Measurements from ENCODE around the gene DIS3L2. TPM values are rescaled to one million over a fixed set of nuclear protein-coding genes. Genes with fewer than 3 reads are reported as not detected.

Gene DIS3L2
- total RNA-seq, 2 donors from 2014 or later = 39.5 to 42.4 TPM

DNA sequence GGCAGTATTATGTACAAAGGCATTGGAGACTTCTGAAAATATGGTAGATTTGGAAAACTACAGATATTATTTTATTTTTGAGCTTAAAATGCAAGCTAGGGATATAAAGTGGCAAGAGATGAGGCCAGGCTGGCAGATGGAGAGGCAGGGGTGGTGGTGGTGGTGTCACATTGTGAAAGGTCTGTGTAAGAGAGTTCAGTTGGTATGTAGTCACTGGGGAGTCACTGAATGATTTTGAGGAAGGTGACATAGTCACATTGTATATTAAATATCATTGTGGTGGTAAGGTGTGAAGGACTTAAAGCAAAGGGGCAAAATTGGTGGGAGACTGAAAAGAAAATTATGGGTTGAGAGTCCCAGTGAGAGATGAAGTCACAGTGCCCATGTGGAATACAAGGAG is 82.5 kb downstream of the DIS3L2 start:
- H3K4me1 Mint-ChIP-seq = peaks cover 4% of the 10 kb centered on the region
- no peaks in the 10 kb centered on the region for H3K4me1 ChIP-seq (ENCODE audit: control insufficient read depth, insufficient read depth, low read length)
- H3K27me3 ChIP-seq (ENCODE audit: control insufficient read depth, insufficient read depth, low read length, poor library complexity, severe bottlenecking) = no peaks in the 10 kb centered on the region
- no peak overlapping the region for H3K4me3 Mint-ChIP-seq
- H3K9me3 Mint-ChIP-seq = no peaks in the 10 kb centered on the region
- DNase-seq = no peak
- H3K27me3 Mint-ChIP-seq (ENCODE audit: insufficient read depth) = no peaks in the 10 kb centered on the region
- no peaks in the 10 kb centered on the region for H3K9me3 ChIP-seq (ENCODE audit: control insufficient read depth, low read length)
- no peak overlapping the region for H3K4me3 ChIP-seq (ENCODE audit: low read length)
- no peak overlapping the region for H3K9ac ChIP-seq (ENCODE audit: extremely low read depth, low read length, poor library complexity, severe bottlenecking)
- H3K27ac Mint-ChIP-seq = no peak overlapping the region
- H3K36me3 Mint-ChIP-seq (ENCODE audit: low read depth) = peaks cover 8% of the 10 kb centered on the region
- no peak overlapping the region for H3K27ac ChIP-seq (ENCODE audit: low read depth, low read length)
- no peaks in the 10 kb centered on the region for H3K36me3 ChIP-seq (ENCODE audit: control insufficient read depth, insufficient read depth, low read length)
- TF ChIP-seq, protein P1, sequence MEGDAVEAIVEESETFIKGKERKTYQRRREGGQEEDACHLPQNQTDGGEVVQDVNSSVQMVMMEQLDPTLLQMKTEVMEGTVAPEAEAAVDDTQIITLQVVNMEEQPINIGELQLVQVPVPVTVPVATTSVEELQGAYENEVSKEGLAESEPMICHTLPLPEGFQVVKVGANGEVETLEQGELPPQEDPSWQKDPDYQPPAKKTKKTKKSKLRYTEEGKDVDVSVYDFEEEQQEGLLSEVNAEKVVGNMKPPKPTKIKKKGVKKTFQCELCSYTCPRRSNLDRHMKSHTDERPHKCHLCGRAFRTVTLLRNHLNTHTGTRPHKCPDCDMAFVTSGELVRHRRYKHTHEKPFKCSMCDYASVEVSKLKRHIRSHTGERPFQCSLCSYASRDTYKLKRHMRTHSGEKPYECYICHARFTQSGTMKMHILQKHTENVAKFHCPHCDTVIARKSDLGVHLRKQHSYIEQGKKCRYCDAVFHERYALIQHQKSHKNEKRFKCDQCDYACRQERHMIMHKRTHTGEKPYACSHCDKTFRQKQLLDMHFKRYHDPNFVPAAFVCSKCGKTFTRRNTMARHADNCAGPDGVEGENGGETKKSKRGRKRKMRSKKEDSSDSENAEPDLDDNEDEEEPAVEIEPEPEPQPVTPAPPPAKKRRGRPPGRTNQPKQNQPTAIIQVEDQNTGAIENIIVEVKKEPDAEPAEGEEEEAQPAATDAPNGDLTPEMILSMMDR (conservative IDR thresholded peaks at IDR 0.05) = no peak

- Histone ChIP-seq H3K36me3 (ENCODE audit: control insufficient read depth, insufficient read depth, low read length) (no peaks in the 10 kb centered on the region), H3K4me3 (ENCODE audit: low read length) (no peak overlapping the region), H3K27me3 (ENCODE audit: control insufficient read depth, insufficient read depth, low read length, poor library complexity, severe bottlenecking) (no peaks in the 10 kb centered on the region), H3K27ac (ENCODE audit: low read depth, low read length) (no peak overlapping the region), H3K9me3 (ENCODE audit: control insufficient read depth, low read length) (no peaks in the 10 kb centered on the region), H3K9ac (ENCODE audit: extremely low read depth, low read length, poor library complexity, severe bottlenecking) (no peak overlapping the region), H3K4me1 (ENCODE audit: control insufficient read depth, insufficient read depth, low read length) (no peaks in the 10 kb centered on the region)
- WGBS, 2 experiments (ENCODE audit: insufficient coverage in 1 of 2, insufficient read length in 1 of 2) = 90 to 93% methylated on average over 2 to 4 of the region's 4 CpGs
- H3K9me3 Mint-ChIP-seq = no peaks in the 10 kb centered on the region
- H3K4me3 Mint-ChIP-seq = no peak overlapping the region
- H3K27ac Mint-ChIP-seq = no peak overlapping the region
- peaks cover 8% of the 10 kb centered on the region for H3K36me3 Mint-ChIP-seq (ENCODE audit: low read depth)
- no peaks in the 10 kb centered on the region for H3K27me3 Mint-ChIP-seq (ENCODE audit: insufficient read depth)
- TF ChIP-seq, protein P1 (conservative IDR thresholded peaks at IDR 0.05) = no peak
- no peak for DNase-seq
- no peaks in the 10 kb centered on the region for H3K4me1 Mint-ChIP-seq
Measured at GRCh38 chr2:232049350-232049749, 87.8 kb downstream of the DIS3L2 start.

DNA sequence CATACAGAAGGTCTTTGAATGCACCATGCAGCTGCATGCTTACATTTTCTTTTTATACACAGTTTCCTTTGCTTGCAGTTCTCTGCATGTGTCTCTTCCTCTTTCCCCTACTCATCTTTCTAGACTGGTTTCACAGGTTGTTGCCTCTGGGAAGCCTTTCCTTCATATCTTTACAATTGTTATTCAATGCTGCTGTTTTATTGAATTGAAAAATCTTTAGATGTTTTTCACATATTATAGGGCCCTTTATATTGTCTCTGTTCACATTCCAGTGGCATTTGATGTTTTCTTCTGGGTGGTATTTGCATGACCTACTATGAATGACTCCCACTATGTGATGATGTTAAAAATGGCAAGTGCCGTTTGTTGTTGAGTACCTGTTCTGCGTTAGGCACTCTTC is 91.1 kb downstream of the DIS3L2 start:
- TF ChIP-seq, protein P1 (conservative IDR thresholded peaks at IDR 0.05) = no peak
- Histone ChIP-seq H3K9ac (ENCODE audit: extremely low read depth, low read length, poor library complexity, severe bottlenecking) (no peak overlapping the region), H3K27me3 (ENCODE audit: control insufficient read depth, insufficient read depth, low read length, poor library complexity, severe bottlenecking) (no peaks in the 10 kb centered on the region), H3K9me3 (ENCODE audit: control insufficient read depth, low read length) (no peaks in the 10 kb centered on the region), H3K4me3 (ENCODE audit: low read length) (no peak overlapping the region), H3K4me1 (ENCODE audit: control insufficient read depth, insufficient read depth, low read length) (no peaks in the 10 kb centered on the region), H3K27ac (ENCODE audit: low read depth, low read length) (no peak overlapping the region), H3K36me3 (ENCODE audit: control insufficient read depth, insufficient read depth, low read length) (no peaks in the 10 kb centered on the region)
- Mint-ChIP-seq H3K9me3 (peaks cover 2% of the 10 kb centered on the region), H3K36me3 (ENCODE audit: low read depth) (peaks cover 6% of the 10 kb centered on the region), H3K4me3 (no peak overlapping the region), H3K4me1 (no peaks in the 10 kb centered on the region), H3K27me3 (ENCODE audit: insufficient read depth) (no peaks in the 10 kb centered on the region), H3K27ac (no peak overlapping the region)
- WGBS, 2 experiments (ENCODE audit: insufficient coverage in 1 of 2, insufficient read length in 1 of 2) = 96% methylated on average over 2 of the region's 2 CpGs; no CpG with 5 or more reads in 1 of the 2 experiments
- no peak for DNase-seq

Data from endodermal cell (in vitro differentiated cells).